ENCODE measurements around the gene GLYATL1.

GRCh38 chr11:58980159-58980843 lies 41.0 kb downstream of the GLYATL1 start:
- TF ChIP-seq CTCF (IDR thresholded peaks at IDR 0.05) (no peak), POLR2A (IDR thresholded peaks at IDR 0.05) (no peak)

Data from Peyer's patch (tissue), 4 donors.